IMR-90 (cell line): ENCODE data around the gene RTN3.

Source experiments
- CHD1 ChIP-seq: IDR thresholded peaks from 2 replicates; pipeline ENCODE4 v1.6.1; 2012; ENCODE audit warnings: low read depth, low read length, improper control_type of control experiment
- POLR2A ChIP-seq: IDR thresholded peaks from 2 replicates; pipeline ENCODE4 v1.6.1; 2012; ENCODE audit warnings: mild to moderate bottlenecking, low read depth, low read length
- SMC3 ChIP-seq: fragments of 150-350 bp; IDR thresholded peaks from 2 replicates; pipeline ENCODE4 v1.6.1; 2016; ENCODE audit warnings: low read depth, mild to moderate bottlenecking, antibody characterized with exemption, low read length, moderate library complexity
- TF ChIP-seq, protein P1 (sequence below): conservative IDR thresholded peaks from 2 replicates; pipeline ENCODE4 v1.5.1; 2012; ENCODE audit warnings: mild to moderate bottlenecking, low read depth, low read length, improper control_type of control experiment

DNA sequence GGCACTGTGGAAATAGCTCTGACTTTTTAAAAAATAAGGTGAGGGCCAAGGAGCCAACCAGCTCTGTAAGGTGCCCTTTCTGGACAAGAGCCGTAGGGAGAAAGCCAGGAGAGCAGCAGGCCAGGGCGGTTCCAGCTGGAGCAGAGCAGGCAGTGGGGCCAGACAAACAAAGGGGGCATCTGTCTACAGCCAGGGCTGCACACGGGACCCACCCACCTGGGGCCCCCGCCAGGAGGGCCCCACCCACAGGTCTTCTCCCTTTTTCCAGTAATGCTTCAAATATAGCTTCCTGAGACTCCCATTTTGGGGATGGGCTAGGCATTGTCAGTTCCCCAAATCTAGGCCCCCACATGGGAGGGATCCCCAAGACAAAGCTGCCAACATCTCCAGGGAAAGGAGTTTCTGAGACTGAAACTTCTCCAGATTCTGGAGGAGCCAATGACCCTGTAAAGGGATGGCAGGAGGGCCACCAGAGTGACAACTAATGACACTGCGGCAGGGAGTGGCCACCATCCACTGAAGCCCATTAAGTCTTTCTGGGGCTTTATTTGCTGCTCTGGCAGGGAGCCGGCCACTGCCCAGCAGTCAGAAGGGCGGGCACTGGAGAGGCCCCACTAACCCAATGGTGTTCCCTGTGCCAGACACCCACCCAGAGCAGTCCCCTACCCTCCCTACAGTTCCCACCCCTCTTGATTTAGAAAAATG is 85.4 kb downstream of the RTN3 start:
- TF ChIP-seq, protein P1, sequence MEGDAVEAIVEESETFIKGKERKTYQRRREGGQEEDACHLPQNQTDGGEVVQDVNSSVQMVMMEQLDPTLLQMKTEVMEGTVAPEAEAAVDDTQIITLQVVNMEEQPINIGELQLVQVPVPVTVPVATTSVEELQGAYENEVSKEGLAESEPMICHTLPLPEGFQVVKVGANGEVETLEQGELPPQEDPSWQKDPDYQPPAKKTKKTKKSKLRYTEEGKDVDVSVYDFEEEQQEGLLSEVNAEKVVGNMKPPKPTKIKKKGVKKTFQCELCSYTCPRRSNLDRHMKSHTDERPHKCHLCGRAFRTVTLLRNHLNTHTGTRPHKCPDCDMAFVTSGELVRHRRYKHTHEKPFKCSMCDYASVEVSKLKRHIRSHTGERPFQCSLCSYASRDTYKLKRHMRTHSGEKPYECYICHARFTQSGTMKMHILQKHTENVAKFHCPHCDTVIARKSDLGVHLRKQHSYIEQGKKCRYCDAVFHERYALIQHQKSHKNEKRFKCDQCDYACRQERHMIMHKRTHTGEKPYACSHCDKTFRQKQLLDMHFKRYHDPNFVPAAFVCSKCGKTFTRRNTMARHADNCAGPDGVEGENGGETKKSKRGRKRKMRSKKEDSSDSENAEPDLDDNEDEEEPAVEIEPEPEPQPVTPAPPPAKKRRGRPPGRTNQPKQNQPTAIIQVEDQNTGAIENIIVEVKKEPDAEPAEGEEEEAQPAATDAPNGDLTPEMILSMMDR = no peak
- TF ChIP-seq SMC3 = no peak
- no peak for TF ChIP-seq CHD1
- TF ChIP-seq POLR2A = no peak
